ENCODE data around the gene TTC27.
"Not testable (repeated sequence)": the region's sequence is repeated elsewhere in the genome, so short reads cannot be mapped to it uniquely, and the experiment has no call there.

Gene TTC27

GRCh38 chr2:32862269-32863055 is 234.6 kb downstream of the TTC27 start:
- ATAC-seq, result peak in 1 of 2 donors; percentile 31

- ATAC-seq, result no peak
Observed at GRCh38 chr2:32863326-32863725, 235.5 kb downstream of the TTC27 start.

GRCh38 chr2:32863803-32864202 is 236.0 kb downstream of the TTC27 start:
- no peak for ATAC-seq

GRCh38 chr2:32864334-32865111 is 236.7 kb downstream of the TTC27 start:
- no peak for ATAC-seq

- peak; percentile 63 to 74 for ATAC-seq
Observed at GRCh38 chr2:32865399-32866068, 237.7 kb downstream of the TTC27 start.

GRCh38 chr2:32866462-32866861 is 238.6 kb downstream of the TTC27 start:
- ATAC-seq, result not testable (repeated sequence)
